OCI-LY1 (cell line): ENCODE measurements around the gene ARSH.

Experiments
- H2AFZ ChIP-seq: fragments of 200-600 bp; sonication (generic), shearing (Covaris generic); 2 replicates; pipeline ENCODE4 v1.6.0; 2014; ENCODE audit warnings: antibody characterized with exemption, mild to moderate bottlenecking, low read length
- H3F3A ChIP-seq: fragments of 200-600 bp; sonication (generic), shearing (Covaris generic); 2 replicates; pipeline ENCODE4 v1.6.0; 2014; ENCODE audit warnings: mild to moderate bottlenecking, antibody characterized with exemption, low read length, moderate library complexity; ENCODE audit not compliant: insufficient read depth
- H3K27ac ChIP-seq: fragments of 200-600 bp; sonication (generic); 2 replicates; pipeline ENCODE4 v1.5.1; 2014; ENCODE audit warnings: low read length, mixed run types, mild to moderate bottlenecking, low read depth; ENCODE audit not compliant: poor library complexity, severe bottlenecking
- H3K27me3 ChIP-seq: fragments of 200-600 bp; sonication (generic); 2 replicates; pipeline ENCODE4 v1.6.0; 2014; ENCODE audit warnings: antibody characterized with exemption, mild to moderate bottlenecking, low read length, moderate library complexity; ENCODE audit not compliant: insufficient read depth
- H3K36me3 ChIP-seq: fragments of 200-600 bp; sonication (generic); 2 replicates; pipeline ENCODE4 v1.6.1; 2014; ENCODE audit warnings: mild to moderate bottlenecking, antibody characterized with exemption, low read length, moderate library complexity, mixed read lengths; ENCODE audit not compliant: insufficient read depth
- H3K4me1 ChIP-seq: fragments of 200-600 bp; sonication (generic); 2 replicates; pipeline ENCODE4 v1.5.1; 2014; ENCODE audit warnings: mild to moderate bottlenecking, low read length, moderate library complexity; ENCODE audit not compliant: insufficient read depth, severe bottlenecking
- H3K4me2 ChIP-seq: fragments of 200-600 bp; sonication (generic), shearing (Covaris generic); 2 replicates; pipeline ENCODE4 v1.6.1; 2014; ENCODE audit warnings: low read length
- H3K4me3 ChIP-seq: fragments of 200-600 bp; sonication (generic); 2 replicates; pipeline ENCODE4 v1.5.1; 2014; ENCODE audit warnings: low read length, low read depth, mild to moderate bottlenecking, mixed read lengths; ENCODE audit not compliant: poor library complexity, severe bottlenecking
- H3K79me2 ChIP-seq: fragments of 200-600 bp; shearing (Covaris generic); 2 replicates; pipeline ENCODE4 v1.6.1; 2016; ENCODE audit warnings: mixed run types, low read length, mixed read lengths; ENCODE audit not compliant: insufficient read depth
- H3K9ac ChIP-seq: fragments of 200-600 bp; sonication (generic), shearing (Covaris generic); 2 replicates; pipeline ENCODE4 v1.6.1; 2014; ENCODE audit warnings: mild to moderate bottlenecking, low read length, mixed read lengths
- H3K9me2 ChIP-seq: fragments of 200-600 bp; sonication (generic), shearing (Covaris generic); 2 replicates; pipeline ENCODE4 v1.6.1; 2014; ENCODE audit warnings: low read depth, mild to moderate bottlenecking, low read length, mixed read lengths
- H3K9me3 ChIP-seq: fragments of 200-600 bp; shearing (Covaris generic); 2 replicates; pipeline ENCODE4 v1.6.1; 2014; ENCODE audit warnings: low read length, mixed read lengths
- H4K20me1 ChIP-seq: fragments of 200-600 bp; sonication (generic), shearing (Covaris generic); 2 replicates; pipeline ENCODE4 v1.6.0; 2016; ENCODE audit warnings: mild to moderate bottlenecking, low read length; ENCODE audit not compliant: insufficient read depth
- EZH2 ChIP-seq: fragments of 200-600 bp; sonication (generic), shearing (Covaris generic); IDR thresholded peaks from 2 replicates; pipeline ENCODE4 v1.8.0; 2017; ENCODE audit warnings: borderline replicate concordance, mixed run types, mild to moderate bottlenecking, antibody characterized with exemption, low read length, moderate library complexity, mixed read lengths
- TF ChIP-seq, protein P1 (sequence below): fragments of 200-600 bp; sonication (generic), shearing (Covaris generic); IDR thresholded peaks from 2 replicates; pipeline ENCODE4 v1.5.1; 2017; ENCODE audit warnings: mild to moderate bottlenecking, antibody characterized with exemption, low read length, moderate library complexity, mixed read lengths

Gene ARSH

DNA sequence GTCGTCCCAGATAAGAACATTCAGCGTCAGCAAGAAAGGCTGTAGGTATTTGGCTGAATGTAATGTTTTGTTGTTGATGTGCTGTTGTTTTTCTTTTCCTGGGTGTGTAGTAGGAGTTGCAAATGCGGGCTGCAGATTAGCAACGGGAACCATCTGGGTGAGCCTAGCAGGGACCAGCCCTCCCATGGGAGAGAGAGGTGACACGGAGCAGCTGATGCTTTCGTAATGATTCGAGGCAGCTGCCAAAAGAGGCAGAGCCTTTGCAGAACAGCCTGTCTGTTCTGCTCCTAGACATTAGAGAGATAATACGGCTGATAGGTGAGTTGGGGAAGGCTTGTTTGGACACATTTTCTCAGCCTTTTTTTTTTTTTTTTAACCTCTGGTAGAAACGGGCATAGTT lies 60.2 kb downstream of the ARSH start:
- Histone ChIP-seq H3K9ac (no peak overlapping the region), H3K27me3 (no peaks in the 10 kb centered on the region), H3K4me3 (no peak overlapping the region), H4K20me1 (no peaks in the 10 kb centered on the region), H3K27ac (no peak overlapping the region), H3F3A (no peaks in the 10 kb centered on the region), H3K79me2 (no peaks in the 10 kb centered on the region), H3K9me2 (no peaks in the 10 kb centered on the region), H3K4me1 (no peaks in the 10 kb centered on the region), H3K36me3 (no peaks in the 10 kb centered on the region), H3K9me3 (no peaks in the 10 kb centered on the region), H2AFZ (no peak overlapping the region), H3K4me2 (no peak overlapping the region)
- TF ChIP-seq, protein P1, sequence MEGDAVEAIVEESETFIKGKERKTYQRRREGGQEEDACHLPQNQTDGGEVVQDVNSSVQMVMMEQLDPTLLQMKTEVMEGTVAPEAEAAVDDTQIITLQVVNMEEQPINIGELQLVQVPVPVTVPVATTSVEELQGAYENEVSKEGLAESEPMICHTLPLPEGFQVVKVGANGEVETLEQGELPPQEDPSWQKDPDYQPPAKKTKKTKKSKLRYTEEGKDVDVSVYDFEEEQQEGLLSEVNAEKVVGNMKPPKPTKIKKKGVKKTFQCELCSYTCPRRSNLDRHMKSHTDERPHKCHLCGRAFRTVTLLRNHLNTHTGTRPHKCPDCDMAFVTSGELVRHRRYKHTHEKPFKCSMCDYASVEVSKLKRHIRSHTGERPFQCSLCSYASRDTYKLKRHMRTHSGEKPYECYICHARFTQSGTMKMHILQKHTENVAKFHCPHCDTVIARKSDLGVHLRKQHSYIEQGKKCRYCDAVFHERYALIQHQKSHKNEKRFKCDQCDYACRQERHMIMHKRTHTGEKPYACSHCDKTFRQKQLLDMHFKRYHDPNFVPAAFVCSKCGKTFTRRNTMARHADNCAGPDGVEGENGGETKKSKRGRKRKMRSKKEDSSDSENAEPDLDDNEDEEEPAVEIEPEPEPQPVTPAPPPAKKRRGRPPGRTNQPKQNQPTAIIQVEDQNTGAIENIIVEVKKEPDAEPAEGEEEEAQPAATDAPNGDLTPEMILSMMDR: no peak

DNA sequence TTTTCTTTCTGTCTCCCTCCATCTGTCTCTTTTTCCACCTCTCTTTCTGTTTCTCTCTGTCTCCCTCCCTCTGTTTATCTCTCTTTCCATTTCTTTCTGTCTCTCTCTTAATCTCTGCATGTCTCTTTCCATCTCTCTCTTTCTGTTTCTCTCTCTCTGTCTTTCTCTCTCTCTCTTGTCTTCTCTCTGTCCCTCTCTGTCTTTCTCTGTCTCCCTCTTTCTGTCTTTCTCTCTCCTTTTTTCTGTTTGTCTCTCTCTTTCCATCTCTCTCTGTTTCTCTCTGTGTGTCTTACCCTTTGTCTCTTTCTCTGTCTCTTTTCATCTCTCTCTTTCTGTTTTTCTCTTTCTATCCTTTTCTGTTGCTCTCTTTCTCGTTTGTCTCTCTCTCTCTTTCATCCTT lies 69.6 kb downstream of the ARSH start:
- TF ChIP-seq EZH2: no peak
- TF ChIP-seq, protein P1: no peak
- Histone ChIP-seq H3K9ac (no peak overlapping the region), H3K9me3 (no peaks in the 10 kb centered on the region), H3K27ac (no peak overlapping the region), H2AFZ (no peak overlapping the region), H3K36me3 (no peaks in the 10 kb centered on the region), H3K9me2 (no peaks in the 10 kb centered on the region), H3K4me2 (no peak overlapping the region), H4K20me1 (no peaks in the 10 kb centered on the region), H3F3A (no peaks in the 10 kb centered on the region), H3K4me1 (no peaks in the 10 kb centered on the region), H3K27me3 (no peaks in the 10 kb centered on the region), H3K4me3 (no peak overlapping the region), H3K79me2 (no peaks in the 10 kb centered on the region)

DNA sequence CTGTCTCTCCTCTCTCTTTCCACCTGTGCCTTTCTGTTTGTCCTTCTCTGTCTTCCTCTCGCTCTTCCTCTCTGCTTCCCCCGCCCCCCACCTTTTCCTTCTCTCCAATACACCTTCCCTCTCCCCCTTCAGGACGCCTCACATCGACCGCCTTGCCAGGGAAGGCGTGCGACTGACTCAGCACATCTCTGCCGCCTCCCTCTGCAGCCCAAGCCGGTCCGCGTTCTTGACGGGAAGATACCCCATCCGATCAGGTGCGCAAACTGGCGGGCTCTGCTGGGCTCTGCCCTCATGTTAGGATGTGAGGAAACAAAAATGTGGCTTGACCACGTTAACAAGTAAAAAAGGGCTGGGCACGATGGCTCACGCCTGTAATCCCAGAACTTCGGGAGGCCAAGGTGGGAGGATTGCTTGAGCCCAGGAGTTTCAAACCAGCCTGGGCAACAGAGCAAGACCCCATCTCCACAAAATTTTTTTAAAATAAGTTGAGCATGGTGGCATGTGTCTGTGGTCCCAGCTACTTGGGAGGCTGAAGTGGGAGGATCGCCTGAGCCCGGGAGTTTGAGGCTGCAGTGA lies 70.2 kb downstream of the ARSH start:
- no peaks in the 10 kb centered on the region for H4K20me1 ChIP-seq
- H2AFZ ChIP-seq: no peak overlapping the region
- no peaks in the 10 kb centered on the region for H3K27me3 ChIP-seq
- no peaks in the 10 kb centered on the region for H3K9me3 ChIP-seq
- no peak overlapping the region for H3K27ac ChIP-seq
- no peaks in the 10 kb centered on the region for H3K79me2 ChIP-seq
- H3K4me1 ChIP-seq: no peaks in the 10 kb centered on the region
- TF ChIP-seq, protein P1: no peak
- no peak for TF ChIP-seq EZH2
- no peaks in the 10 kb centered on the region for H3K36me3 ChIP-seq
- H3K9me2 ChIP-seq: no peaks in the 10 kb centered on the region
- no peak overlapping the region for H3K4me3 ChIP-seq
- no peak overlapping the region for H3K9ac ChIP-seq
- H3K4me2 ChIP-seq: no peak overlapping the region
- H3F3A ChIP-seq: no peaks in the 10 kb centered on the region
